K562 (cell line): ENCODE results near the gene MAP1S. TPM values are rescaled to one million over a fixed set of nuclear protein-coding genes. Genes with fewer than 3 reads are reported as not detected.

Source experiments
- ARHGAP35 ChIP-seq: fragments of 450-650 bp; IDR thresholded peaks from 2 replicates; pipeline ENCODE4 v1.6.1; 2018; ENCODE audit not compliant: partially characterized antibody
- ATF1 ChIP-seq, 2 experiments: fragments of 450-650 bp in 1 of 2; IDR thresholded peaks; 2 replicates each; pipeline ENCODE4 v1.6.1; 2016; ENCODE audit warnings: missing compliant biosample characterization in 1 of 2, missing genetic modification characterization in 1 of 2
- ETV1 ChIP-seq: fragments of 450-650 bp; conservative IDR thresholded peaks from 2 replicates; pipeline ENCODE4 v1.6.1; 2016; ENCODE audit warnings: missing genetic modification characterization, control low read depth, low read depth, missing compliant biosample characterization
- MCM3 ChIP-seq: fragments of 450-650 bp; IDR thresholded peaks from 2 replicates; pipeline ENCODE4 v1.6.1; 2016
- NFATC3 ChIP-seq: fragments of 450-650 bp; IDR thresholded peaks from 2 replicates; pipeline ENCODE4 v1.6.1; 2017; ENCODE audit warnings: mild to moderate bottlenecking
- NFIX ChIP-seq: fragments of 250-450 bp; sonication (Bioruptor Pico); IDR thresholded peaks from 2 replicates; pipeline ENCODE4 v1.4.0; 2020; ENCODE audit warnings: low read depth, mild to moderate bottlenecking, moderate library complexity
- RFX7 ChIP-seq: fragments of 250-450 bp; sonication (Bioruptor Pico); IDR thresholded peaks from 2 replicates; pipeline ENCODE4 v1.5.1; 2021; ENCODE audit warnings: mild to moderate bottlenecking
- ZNF778 ChIP-seq: fragments of 450-650 bp; formaldehyde crosslinking; IDR thresholded peaks from 2 replicates; pipeline ENCODE4 v1.4.0; 2020; ENCODE audit warnings: mild to moderate bottlenecking, moderate library complexity
- polyA plus RNA-seq, 8 experiments: library from polyadenylated mRNA; depleted of rRNA in 4 of 8; stranded (reverse) in 5 of 8; unstranded in 3 of 8; fragments of >200 nt; fragmentation: Nextera tagmentation in 2 of 8; fragmentation: Illumina TruSeq in 1 of 8; extraction: Ambion mirVana in 2 of 8; extraction: Trizol in 1 of 8; gene quantifications; 2 replicates each; pipeline versions ENCODE4 v1.2.1 to v1.2.3, GENCODE V29; 2011 to 2014; ENCODE audit warnings: inconsistent platforms in 1 of 8, missing spikeins in 1 of 8
- total RNA-seq, 7 experiments: library from RNA; depleted of rRNA in 6 of 7; stranded (reverse); fragments of >200 nt in 6 of 7; fragmentation: Illumina TruSeq in 2 of 7; extraction: Trizol in 2 of 7; gene quantifications; 2 replicates each; pipeline versions ENCODE4 v1.2.1 to v1.2.3, GENCODE V29; 2011 to 2021; ENCODE audit warnings: low replicate concordance in 1 of 7
- TF ChIP-seq, protein P1 (sequence below): sonication (generic); formaldehyde crosslinking; IDR thresholded peaks from 2 replicates; pipeline ENCODE4 v1.8.1; 2023; ENCODE audit warnings: mild to moderate bottlenecking, missing genetic modification reagents, moderate library complexity
- TF ChIP-seq, protein P2 (sequence below), 2 experiments: fragments of 450-650 bp; formaldehyde crosslinking in 1 of 2; IDR thresholded peaks; 2 replicates each; pipeline versions ENCODE4 v1.4.0 to v1.6.1; 2014 to 2020; ENCODE audit warnings: mild to moderate bottlenecking in 2 of 2, borderline replicate concordance in 1 of 2, low read depth in 1 of 2
- TF ChIP-seq, protein P3 (sequence below): fragments of 450-650 bp; formaldehyde crosslinking; IDR thresholded peaks from 2 replicates; pipeline ENCODE4 v1.4.0; 2022; ENCODE audit warnings: missing genetic modification characterization
- TF ChIP-seq, protein P4 (sequence below): fragments of 450-650 bp; IDR thresholded peaks from 2 replicates; pipeline ENCODE4 v1.6.1; 2016
- TF ChIP-seq, protein P5 (sequence below), 2 experiments: fragments of 450-650 bp; conservative IDR thresholded peaks; 2 replicates each; pipeline ENCODE4 v1.6.1; 2017; ENCODE audit warnings: mild to moderate bottlenecking in 2 of 2, moderate library complexity in 2 of 2

Gene MAP1S
- total and polyA plus RNA-seq, 9 of the 15 experiments (the other 6 are each of a cell fraction or from before 2014, with no cell fraction given), result 2.0 to 81.0 (median 9.5) TPM

DNA sequence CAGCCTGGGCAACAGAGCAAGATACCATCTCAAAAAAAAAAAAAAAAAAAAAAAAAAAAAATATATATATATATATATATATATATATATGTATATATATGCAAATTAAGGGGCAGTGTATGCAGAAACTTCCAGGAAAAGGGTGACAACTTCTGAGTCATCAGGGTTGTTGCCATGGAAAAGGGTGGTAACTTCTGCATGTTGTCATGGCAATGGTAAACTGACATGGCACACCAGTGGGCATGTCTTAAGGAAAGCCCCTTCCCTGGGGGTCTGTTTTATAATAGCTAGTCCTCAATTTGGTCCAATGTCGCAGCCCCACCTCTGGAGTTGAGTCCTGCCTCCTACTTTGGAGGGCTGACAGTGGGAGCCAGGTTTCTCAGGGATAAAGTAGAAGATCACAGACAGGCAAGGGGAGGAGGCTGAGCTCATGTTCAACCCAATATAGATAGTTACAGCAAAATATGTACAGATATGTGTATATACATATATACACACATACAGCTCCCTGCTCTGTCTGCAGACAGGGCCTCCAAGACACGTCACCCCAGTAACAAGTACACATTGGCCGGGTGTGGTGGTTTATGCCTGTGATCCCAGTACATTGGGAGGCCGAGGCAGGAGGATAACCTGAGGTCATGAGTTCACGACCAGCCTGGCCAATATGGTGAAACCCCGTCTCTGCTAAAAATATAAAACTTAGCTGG, 24.7 kb downstream of the MAP1S start (continued):
- TF ChIP-seq, protein P1, sequence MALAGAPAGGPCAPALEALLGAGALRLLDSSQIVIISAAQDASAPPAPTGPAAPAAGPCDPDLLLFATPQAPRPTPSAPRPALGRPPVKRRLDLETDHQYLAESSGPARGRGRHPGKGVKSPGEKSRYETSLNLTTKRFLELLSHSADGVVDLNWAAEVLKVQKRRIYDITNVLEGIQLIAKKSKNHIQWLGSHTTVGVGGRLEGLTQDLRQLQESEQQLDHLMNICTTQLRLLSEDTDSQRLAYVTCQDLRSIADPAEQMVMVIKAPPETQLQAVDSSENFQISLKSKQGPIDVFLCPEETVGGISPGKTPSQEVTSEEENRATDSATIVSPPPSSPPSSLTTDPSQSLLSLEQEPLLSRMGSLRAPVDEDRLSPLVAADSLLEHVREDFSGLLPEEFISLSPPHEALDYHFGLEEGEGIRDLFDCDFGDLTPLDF (CRISPR knock-in tag), result no peak
- TF ChIP-seq NFIX (CRISPR knock-in tag), result no peak
- TF ChIP-seq, protein P2, sequence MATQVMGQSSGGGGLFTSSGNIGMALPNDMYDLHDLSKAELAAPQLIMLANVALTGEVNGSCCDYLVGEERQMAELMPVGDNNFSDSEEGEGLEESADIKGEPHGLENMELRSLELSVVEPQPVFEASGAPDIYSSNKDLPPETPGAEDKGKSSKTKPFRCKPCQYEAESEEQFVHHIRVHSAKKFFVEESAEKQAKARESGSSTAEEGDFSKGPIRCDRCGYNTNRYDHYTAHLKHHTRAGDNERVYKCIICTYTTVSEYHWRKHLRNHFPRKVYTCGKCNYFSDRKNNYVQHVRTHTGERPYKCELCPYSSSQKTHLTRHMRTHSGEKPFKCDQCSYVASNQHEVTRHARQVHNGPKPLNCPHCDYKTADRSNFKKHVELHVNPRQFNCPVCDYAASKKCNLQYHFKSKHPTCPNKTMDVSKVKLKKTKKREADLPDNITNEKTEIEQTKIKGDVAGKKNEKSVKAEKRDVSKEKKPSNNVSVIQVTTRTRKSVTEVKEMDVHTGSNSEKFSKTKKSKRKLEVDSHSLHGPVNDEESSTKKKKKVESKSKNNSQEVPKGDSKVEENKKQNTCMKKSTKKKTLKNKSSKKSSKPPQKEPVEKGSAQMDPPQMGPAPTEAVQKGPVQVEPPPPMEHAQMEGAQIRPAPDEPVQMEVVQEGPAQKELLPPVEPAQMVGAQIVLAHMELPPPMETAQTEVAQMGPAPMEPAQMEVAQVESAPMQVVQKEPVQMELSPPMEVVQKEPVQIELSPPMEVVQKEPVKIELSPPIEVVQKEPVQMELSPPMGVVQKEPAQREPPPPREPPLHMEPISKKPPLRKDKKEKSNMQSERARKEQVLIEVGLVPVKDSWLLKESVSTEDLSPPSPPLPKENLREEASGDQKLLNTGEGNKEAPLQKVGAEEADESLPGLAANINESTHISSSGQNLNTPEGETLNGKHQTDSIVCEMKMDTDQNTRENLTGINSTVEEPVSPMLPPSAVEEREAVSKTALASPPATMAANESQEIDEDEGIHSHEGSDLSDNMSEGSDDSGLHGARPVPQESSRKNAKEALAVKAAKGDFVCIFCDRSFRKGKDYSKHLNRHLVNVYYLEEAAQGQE (IDR thresholded peaks at IDR 0.05; ENCODE audit: borderline replicate concordance), result no peak
- TF ChIP-seq, protein P2 (CRISPR knock-in tag; IDR thresholded peaks at IDR 0.05; ENCODE audit: low read depth), result no peak
- TF ChIP-seq, protein P3, sequence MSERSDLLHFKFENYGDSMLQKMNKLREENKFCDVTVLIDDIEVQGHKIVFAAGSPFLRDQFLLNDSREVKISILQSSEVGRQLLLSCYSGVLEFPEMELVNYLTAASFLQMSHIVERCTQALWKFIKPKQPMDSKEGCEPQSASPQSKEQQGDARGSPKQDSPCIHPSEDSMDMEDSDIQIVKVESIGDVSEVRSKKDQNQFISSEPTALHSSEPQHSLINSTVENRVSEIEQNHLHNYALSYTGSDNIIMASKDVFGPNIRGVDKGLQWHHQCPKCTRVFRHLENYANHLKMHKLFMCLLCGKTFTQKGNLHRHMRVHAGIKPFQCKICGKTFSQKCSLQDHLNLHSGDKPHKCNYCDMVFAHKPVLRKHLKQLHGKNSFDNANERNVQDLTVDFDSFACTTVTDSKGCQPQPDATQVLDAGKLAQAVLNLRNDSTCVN (CRISPR knock-in tag), result no peak
- no peak for TF ChIP-seq ETV1
- TF ChIP-seq, protein P4, sequence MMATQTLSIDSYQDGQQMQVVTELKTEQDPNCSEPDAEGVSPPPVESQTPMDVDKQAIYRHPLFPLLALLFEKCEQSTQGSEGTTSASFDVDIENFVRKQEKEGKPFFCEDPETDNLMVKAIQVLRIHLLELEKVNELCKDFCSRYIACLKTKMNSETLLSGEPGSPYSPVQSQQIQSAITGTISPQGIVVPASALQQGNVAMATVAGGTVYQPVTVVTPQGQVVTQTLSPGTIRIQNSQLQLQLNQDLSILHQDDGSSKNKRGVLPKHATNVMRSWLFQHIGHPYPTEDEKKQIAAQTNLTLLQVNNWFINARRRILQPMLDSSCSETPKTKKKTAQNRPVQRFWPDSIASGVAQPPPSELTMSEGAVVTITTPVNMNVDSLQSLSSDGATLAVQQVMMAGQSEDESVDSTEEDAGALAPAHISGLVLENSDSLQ, result peak; percentile 80
- no peak for TF ChIP-seq NFATC3
- TF ChIP-seq RFX7 (CRISPR knock-in tag), result no peak
- no peak for TF ChIP-seq MCM3
- no peak for TF ChIP-seq ZNF778 (CRISPR knock-in tag)
- TF ChIP-seq ATF1 (CRISPR knock-in tag; IDR thresholded peaks at IDR 0.05), result no peak
- no peak for TF ChIP-seq ATF1 (tag; IDR thresholded peaks at IDR 0.05)
- TF ChIP-seq ARHGAP35, result no peak
- TF ChIP-seq, protein P5, sequence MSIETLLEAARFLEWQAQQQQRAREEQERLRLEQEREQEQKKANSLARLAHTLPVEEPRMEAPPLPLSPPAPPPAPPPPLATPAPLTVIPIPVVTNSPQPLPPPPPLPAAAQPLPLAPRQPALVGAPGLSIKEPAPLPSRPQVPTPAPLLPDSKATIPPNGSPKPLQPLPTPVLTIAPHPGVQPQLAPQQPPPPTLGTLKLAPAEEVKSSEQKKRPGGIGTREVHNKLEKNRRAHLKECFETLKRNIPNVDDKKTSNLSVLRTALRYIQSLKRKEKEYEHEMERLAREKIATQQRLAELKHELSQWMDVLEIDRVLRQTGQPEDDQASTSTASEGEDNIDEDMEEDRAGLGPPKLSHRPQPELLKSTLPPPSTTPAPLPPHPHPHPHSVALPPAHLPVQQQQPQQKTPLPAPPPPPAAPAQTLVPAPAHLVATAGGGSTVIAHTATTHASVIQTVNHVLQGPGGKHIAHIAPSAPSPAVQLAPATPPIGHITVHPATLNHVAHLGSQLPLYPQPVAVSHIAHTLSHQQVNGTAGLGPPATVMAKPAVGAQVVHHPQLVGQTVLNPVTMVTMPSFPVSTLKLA (conservative IDR thresholded peaks at IDR 0.05), result 0 out of 4 replicates have a peak, but pooled peaks of 1 of the 2 experiments have one; percentile 12
